ENCODE measurements around the gene IL1R2. TPM values are rescaled to one million over a fixed set of nuclear protein-coding genes. Genes with fewer than 3 reads are reported as not detected.

The IL1R2 gene
- total RNA-seq, 2 experiments from 2014 or later: 0.88 TPM; not detected in 1

- Mint-ChIP-seq H3K4me3 (no peak overlapping the region), H3K36me3 (peaks cover 2% of the 10 kb centered on the region), H3K4me1 (peaks cover 6% of the 10 kb centered on the region), H3K27ac (no peak overlapping the region), H3K9me3 (ENCODE audit: low read depth) (no peaks in the 10 kb centered on the region), H3K27me3 (peaks cover 32% of the 10 kb centered on the region)
- no peak for ATAC-seq
- no peak for DNase-seq
- CTCF ChIA-PET: no interaction called here
These were observed 56.7 kb downstream of the IL1R2 start for GRCh38 chr2:102048465-102048864.

DNA sequence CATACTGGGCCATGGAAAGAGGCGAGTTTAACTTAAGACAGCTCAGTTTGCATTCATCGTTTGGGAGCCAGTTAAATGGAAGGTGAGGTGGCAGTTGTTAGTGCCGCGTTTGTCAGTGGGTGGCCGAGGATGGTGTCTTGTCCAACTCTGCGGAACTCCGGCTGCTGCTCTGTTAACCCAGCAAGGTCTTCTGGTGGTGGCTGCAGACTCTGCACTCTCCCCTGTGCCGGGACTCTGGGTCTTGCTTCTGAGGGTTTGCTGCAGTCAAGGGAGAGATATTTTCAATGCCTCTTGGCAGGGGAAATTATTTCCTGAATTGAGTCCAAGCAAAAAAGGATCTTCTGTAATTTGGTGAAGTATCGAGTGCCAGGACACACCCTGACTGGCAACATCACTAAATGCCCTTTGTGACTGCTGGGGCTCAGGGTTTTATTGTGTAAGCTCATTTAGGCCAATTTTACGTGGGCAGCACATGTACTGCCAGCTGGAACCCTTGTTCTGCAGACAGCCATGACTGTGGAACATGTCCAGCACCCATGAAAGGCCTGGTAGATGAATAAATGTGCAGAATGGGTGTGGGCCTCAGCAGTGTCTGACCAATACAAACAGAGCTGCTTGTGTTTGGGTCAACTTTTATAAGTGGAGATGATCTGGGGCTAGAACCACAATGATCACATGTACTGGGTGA lies 58.1 kb downstream of the IL1R2 start:
- CTCF ChIA-PET: interaction anchor here (1.2 to 1.4 kb wide), 2 partner anchors 30 to 394 kb away, joined by 3 to 5 read pairs; no protein-coding TSS in a partner anchor
- no peaks in the 10 kb centered on the region for H3K9me3 Mint-ChIP-seq (ENCODE audit: low read depth)
- H3K4me1 Mint-ChIP-seq: peaks cover 2% of the 10 kb centered on the region
- no peak overlapping the region for H3K27ac Mint-ChIP-seq
- ATAC-seq: no peak
- peaks cover 19% of the 10 kb centered on the region for H3K27me3 Mint-ChIP-seq
- H3K4me3 Mint-ChIP-seq: no peak overlapping the region
- no peak for DNase-seq
- H3K36me3 Mint-ChIP-seq: peaks cover 2% of the 10 kb centered on the region

DNA sequence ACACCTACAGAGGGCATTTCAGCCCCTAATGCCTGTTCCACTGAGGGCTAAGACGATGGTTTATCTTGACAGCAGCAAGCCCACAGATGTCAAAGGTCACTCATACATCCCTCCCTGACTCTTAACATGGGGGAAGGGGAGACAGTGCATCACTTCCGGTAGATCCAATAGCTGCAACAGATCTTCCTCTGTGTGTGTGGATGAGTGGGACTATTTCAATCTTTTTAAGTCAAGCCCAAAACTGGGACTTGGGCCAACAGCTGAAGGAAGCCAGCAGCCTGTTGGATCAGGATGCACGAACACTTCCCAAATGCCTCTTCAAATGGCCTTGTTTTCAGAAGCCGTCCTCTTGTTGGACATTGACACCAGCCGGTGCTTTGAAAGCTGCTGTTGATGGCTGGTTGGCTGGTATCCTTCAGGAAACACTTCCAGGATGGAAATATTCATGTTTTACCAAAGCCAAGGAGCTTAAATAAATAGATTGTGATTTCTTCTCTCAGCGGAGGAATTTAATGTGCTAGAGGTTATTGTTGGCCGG lies 59.2 kb downstream of the IL1R2 start:
- Mint-ChIP-seq H3K27me3 (peaks cover 14% of the 10 kb centered on the region), H3K9me3 (ENCODE audit: low read depth) (no peaks in the 10 kb centered on the region), H3K4me1 (peaks cover 2% of the 10 kb centered on the region), H3K4me3 (no peak overlapping the region), H3K27ac (no peak overlapping the region), H3K36me3 (peaks cover 2% of the 10 kb centered on the region)
- ATAC-seq (no peak), DNase-seq (no peak)
- CTCF ChIA-PET: interaction anchor here (1.2 kb wide), 1 partner anchor 393 kb away, joined by 3 read pairs; no protein-coding TSS in a partner anchor

- Mint-ChIP-seq H3K9me3 (ENCODE audit: low read depth) (no peaks in the 10 kb centered on the region), H3K27ac (no peak overlapping the region), H3K4me1 (no peaks in the 10 kb centered on the region), H3K4me3 (no peak overlapping the region), H3K27me3 (peaks cover 7% of the 10 kb centered on the region), H3K36me3 (peaks cover under 1% of the 10 kb centered on the region)
- CTCF ChIA-PET: no interaction called here
- ATAC-seq (no peak), DNase-seq (no peak)
These were observed 60.0 kb downstream of the IL1R2 start for GRCh38 chr2:102051692-102052277.

GRCh38 chr2:102052365-102052764 lies 60.6 kb downstream of the IL1R2 start:
- CTCF ChIA-PET: interaction anchor here (0.9 kb wide), 1 partner anchor 11 kb away, joined by 3 read pairs; no protein-coding TSS in a partner anchor
- no peaks in the 10 kb centered on the region for H3K9me3 Mint-ChIP-seq (ENCODE audit: low read depth)
- no peak for ATAC-seq

GRCh38 chr2:102053096-102053495 lies 61.3 kb downstream of the IL1R2 start:
- DNase-seq (no peak), ATAC-seq (no peak)
- Mint-ChIP-seq H3K36me3 (peaks cover 2% of the 10 kb centered on the region), H3K9me3 (ENCODE audit: low read depth) (no peaks in the 10 kb centered on the region), H3K4me3 (no peak overlapping the region), H3K27ac (no peak overlapping the region), H3K4me1 (no peaks in the 10 kb centered on the region), H3K27me3 (no peaks in the 10 kb centered on the region)
- CTCF ChIA-PET: interaction anchor here (0.9 kb wide), 1 partner anchor 10 kb away, joined by 3 read pairs; no protein-coding TSS in a partner anchor

More at GRCh38 chr2:102052365-102052764, 60.6 kb downstream of the IL1R2 start:
- H3K27ac Mint-ChIP-seq: no peak overlapping the region
- peaks cover 2% of the 10 kb centered on the region for H3K36me3 Mint-ChIP-seq
- H3K4me1 Mint-ChIP-seq: no peaks in the 10 kb centered on the region
- DNase-seq: no peak
- H3K27me3 Mint-ChIP-seq: peaks cover 4% of the 10 kb centered on the region
- H3K4me3 Mint-ChIP-seq: no peak overlapping the region

- H3K4me1 Mint-ChIP-seq: no peaks in the 10 kb centered on the region
- no peak overlapping the region for H3K4me3 Mint-ChIP-seq
- CTCF ChIA-PET: no interaction called here
These were observed 63.7 kb downstream of the IL1R2 start for GRCh38 chr2:102055346-102055990.

DNA sequence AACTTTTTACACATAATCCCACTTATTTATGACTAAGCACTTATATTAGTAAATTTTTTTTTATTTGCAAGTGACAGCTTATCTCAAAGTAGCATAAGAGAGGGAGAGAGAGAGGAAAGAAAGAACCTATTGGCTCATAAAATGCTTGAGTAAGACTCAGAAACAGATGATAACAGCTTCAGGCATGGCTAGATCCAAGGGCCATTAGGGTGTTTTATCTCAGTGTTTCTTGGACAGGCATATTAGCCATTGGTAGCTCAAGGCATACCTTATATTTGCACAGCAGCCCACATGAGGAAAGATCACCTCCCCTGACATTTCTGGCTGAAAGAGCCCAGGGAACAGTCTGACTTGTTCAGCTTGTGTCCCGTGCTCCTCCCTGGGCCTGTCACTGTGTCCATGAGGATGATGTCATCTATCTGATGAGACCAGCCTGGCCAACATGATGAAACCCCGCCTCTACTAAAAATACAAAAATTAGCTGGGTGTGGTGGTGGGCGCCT lies 64.4 kb downstream of the IL1R2 start:
- ATAC-seq: no peak
- no peak for DNase-seq
- Mint-ChIP-seq H3K4me1 (no peaks in the 10 kb centered on the region), H3K36me3 (peaks cover 2% of the 10 kb centered on the region), H3K9me3 (ENCODE audit: low read depth) (no peaks in the 10 kb centered on the region), H3K27me3 (no peaks in the 10 kb centered on the region), H3K27ac (no peak overlapping the region), H3K4me3 (no peak overlapping the region)
- CTCF ChIA-PET: no interaction called here

More at GRCh38 chr2:102055346-102055990, 63.7 kb downstream of the IL1R2 start:
- no peaks in the 10 kb centered on the region for H3K9me3 Mint-ChIP-seq (ENCODE audit: low read depth)
- ATAC-seq (no peak), DNase-seq (no peak)
- no peaks in the 10 kb centered on the region for H3K27me3 Mint-ChIP-seq
- no peak overlapping the region for H3K27ac Mint-ChIP-seq
- peaks cover 2% of the 10 kb centered on the region for H3K36me3 Mint-ChIP-seq

GRCh38 chr2:102057502-102058292 lies 65.9 kb downstream of the IL1R2 start:
- CTCF ChIA-PET: interaction anchor here (0.9 to 1.1 kb wide), 2 partner anchors 52 to 183 kb away, joined by 3 to 4 read pairs; no protein-coding TSS in a partner anchor
- Mint-ChIP-seq H3K36me3 (peaks cover 2% of the 10 kb centered on the region), H3K27ac (no peak overlapping the region), H3K4me3 (no peak overlapping the region), H3K27me3 (no peaks in the 10 kb centered on the region), H3K9me3 (ENCODE audit: low read depth) (no peaks in the 10 kb centered on the region), H3K4me1 (peaks cover 9% of the 10 kb centered on the region)
- DNase-seq (no peak), ATAC-seq (no peak)

DNA sequence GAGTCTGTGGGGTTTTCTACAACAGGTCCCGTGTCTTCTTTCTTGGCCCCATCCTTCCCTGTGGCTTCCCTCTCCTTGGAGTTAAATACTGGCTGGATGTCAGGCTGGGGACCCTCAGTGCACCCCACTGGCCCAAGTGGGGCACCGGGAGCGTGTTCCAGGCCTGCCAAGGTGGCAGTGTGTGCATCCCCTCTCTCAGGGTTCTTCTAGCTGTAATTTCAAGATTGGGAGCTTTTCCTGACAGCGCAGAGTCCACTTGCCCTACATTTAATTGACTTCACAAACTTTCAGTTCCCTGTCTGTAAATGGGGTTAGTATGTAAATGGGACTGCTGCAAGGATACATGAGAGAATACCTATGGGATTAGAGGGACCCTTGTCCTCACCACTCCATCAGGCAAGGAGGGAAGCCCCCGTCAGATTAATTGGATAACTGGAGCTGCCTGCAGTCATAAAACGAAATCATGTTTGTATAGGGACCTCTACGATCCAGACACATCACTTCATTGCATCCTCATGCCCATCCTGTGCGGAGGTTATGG lies 66.6 kb downstream of the IL1R2 start:
- H3K9me3 Mint-ChIP-seq (ENCODE audit: low read depth): no peaks in the 10 kb centered on the region
- H3K27ac Mint-ChIP-seq: no peak overlapping the region
- DNase-seq (no peak), ATAC-seq (no peak)
- H3K4me3 Mint-ChIP-seq: no peak overlapping the region
- H3K27me3 Mint-ChIP-seq: no peaks in the 10 kb centered on the region
- peaks cover 16% of the 10 kb centered on the region for H3K4me1 Mint-ChIP-seq
- H3K36me3 Mint-ChIP-seq: peaks cover 2% of the 10 kb centered on the region
- CTCF ChIA-PET: interaction anchor here (1.1 kb wide), 1 partner anchor 182 kb away, joined by 3 read pairs; no protein-coding TSS in a partner anchor

DNA sequence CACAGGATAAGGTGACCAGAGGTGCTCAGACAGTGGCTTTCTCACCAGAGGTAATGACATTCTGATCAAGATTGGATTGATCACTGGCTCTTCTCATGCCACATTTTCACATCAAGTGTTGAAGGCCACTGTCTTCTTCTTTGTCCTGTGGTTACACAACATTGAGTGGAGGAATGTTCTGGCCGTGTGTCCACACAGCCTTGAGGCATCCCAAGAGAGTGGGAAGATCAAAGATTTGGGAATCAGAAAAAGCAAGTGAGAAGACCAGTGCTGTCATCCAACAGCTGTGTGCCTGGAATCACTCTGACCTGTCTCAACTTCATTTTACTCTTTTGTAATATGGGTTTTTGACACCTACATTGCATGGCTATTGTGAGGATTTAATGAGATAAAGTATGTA lies 67.4 kb downstream of the IL1R2 start:
- CTCF ChIA-PET: interaction anchor here (1.1 kb wide), 1 partner anchor 182 kb away, joined by 3 read pairs; no protein-coding TSS in a partner anchor
- no peaks in the 10 kb centered on the region for H3K27me3 Mint-ChIP-seq
- ATAC-seq (no peak), DNase-seq (no peak)
- no peak overlapping the region for H3K4me3 Mint-ChIP-seq
- H3K36me3 Mint-ChIP-seq: peaks cover 2% of the 10 kb centered on the region
- H3K4me1 Mint-ChIP-seq: peaks cover 24% of the 10 kb centered on the region
- H3K9me3 Mint-ChIP-seq (ENCODE audit: low read depth): no peaks in the 10 kb centered on the region
- H3K27ac Mint-ChIP-seq: no peak overlapping the region

- Mint-ChIP-seq H3K27ac (no peak overlapping the region), H3K9me3 (ENCODE audit: low read depth) (no peaks in the 10 kb centered on the region), H3K36me3 (peaks cover 2% of the 10 kb centered on the region), H3K4me3 (no peak overlapping the region), H3K4me1 (peaks cover 33% of the 10 kb centered on the region), H3K27me3 (no peaks in the 10 kb centered on the region)
- DNase-seq: no peak
- CTCF ChIA-PET: no interaction called here
- no peak for ATAC-seq
These were observed 68.3 kb downstream of the IL1R2 start for GRCh38 chr2:102060047-102060446.
